Measurements from ENCODE around the gene EZH1. TPM values are rescaled to one million over a fixed set of nuclear protein-coding genes. Genes with fewer than 3 reads are reported as not detected.

Gene EZH1
- total RNA-seq, 4 donors from 2014 or later, result 40.6 to 68.2 (median 54.6) TPM

- peaks cover 0 to 70% (median 16%) of the 10 kb centered on the region in 4 donors for H3K27me3 ChIP-seq
- H3K27ac ChIP-seq (replicated peaks in 1 of 4), result peak overlapping the region in 3 of 4 donors; percentile 23 to 45 (median 44)
- peak overlapping the region; percentile 51 to 61 (median 58) for H3K4me3 ChIP-seq
- no peak for DNase-seq (ENCODE audit: extremely low spot score)
- H3K36me3 ChIP-seq, result peaks cover 18 to 30% (median 30%) of the 10 kb centered on the region in 4 donors
- TF ChIP-seq POLR2AphosphoS5 (IDR thresholded peaks at IDR 0.05) (no peak), CTCF (IDR thresholded peaks at IDR 0.05) (no peak), EP300 (IDR thresholded peaks at IDR 0.05) (no peak), POLR2A (IDR thresholded peaks at IDR 0.05; ENCODE audit: low read depth) (no peak)
- intact Hi-C loops (cut with DNase I), result loop anchor here (5.0 kb wide), 1 partner anchor 41 kb away; the partner anchor contains the start of gene BECN1
- WGBS, result 58% methylated on average over 4 of the region's 10 CpGs
- H3K9me3 ChIP-seq, result no peaks in the 10 kb centered on the region
- H3K4me1 ChIP-seq, result peaks cover 20 to 55% (median 51%) of the 10 kb centered on the region in 4 donors
Observed at GRCh38 chr17:42781639-42782165, 36.9 kb upstream of the EZH1 start.

GRCh38 chr17:42780851-42781638 lies 36.2 kb upstream of the EZH1 start:
- no peak for DNase-seq (ENCODE audit: extremely low spot score)
- peak overlapping the region; percentile 51 to 61 (median 58) for H3K4me3 ChIP-seq
- peaks cover 0 to 63% (median 16%) of the 10 kb centered on the region in 4 donors for H3K27me3 ChIP-seq

GRCh38 chr17:42779936-42780850 lies 35.4 kb upstream of the EZH1 start, which contains the start of gene WNK4:
TSS of gene WNK4 (plus strand) at chr17:42780610. CDS start at chr17:42780699, 89 bp downstream.
- peaks cover 0 to 54% (median 12%) of the 10 kb centered on the region in 4 donors for H3K27me3 ChIP-seq
- no peak for DNase-seq (ENCODE audit: extremely low spot score)
- no peaks in the 10 kb centered on the region for H3K9me3 ChIP-seq
- H3K36me3 ChIP-seq, result peaks cover 26 to 45% (median 45%) of the 10 kb centered on the region in 4 donors
- H3K4me1 ChIP-seq, result peaks cover 20 to 53% (median 49%) of the 10 kb centered on the region in 4 donors
- peak within 1 kb of the TSS; percentile 57 to 70 (median 62) for H3K27ac ChIP-seq (replicated peaks in 1 of 4)
- WGBS, result 14% methylated on average over 17 of the region's 65 CpGs
- peak within 1 kb of the TSS; percentile 51 to 61 (median 58) for H3K4me3 ChIP-seq
- TF ChIP-seq CTCF (IDR thresholded peaks at IDR 0.05) (no peak), POLR2AphosphoS5 (IDR thresholded peaks at IDR 0.05) (peak in 1 of 2 donors; percentile 48), EP300 (IDR thresholded peaks at IDR 0.05) (no peak), POLR2A (IDR thresholded peaks at IDR 0.05; ENCODE audit: low read depth) (no peak)
- intact Hi-C loops (cut with DNase I), result loop anchor here (5.0 kb wide), 1 partner anchor 42 kb away; the partner anchor contains the start of gene BECN1

More at GRCh38 chr17:42780851-42781638, 36.2 kb upstream of the EZH1 start:
- intact Hi-C loops (cut with DNase I), result loop anchor here (5.0 kb wide), 1 partner anchor 41 kb away; the partner anchor contains the start of gene BECN1
- Histone ChIP-seq H3K9me3 (no peaks in the 10 kb centered on the region), H3K36me3 (peaks cover 25 to 37% (median 36%) of the 10 kb centered on the region in 4 donors), H3K4me1 (peaks cover 20 to 55% (median 51%) of the 10 kb centered on the region in 4 donors), H3K27ac (replicated peaks in 1 of 4) (peak overlapping the region; percentile 57 to 70 (median 62))
- 19% methylated on average over 7 of the region's 39 CpGs for WGBS
- TF ChIP-seq POLR2A (IDR thresholded peaks at IDR 0.05; ENCODE audit: low read depth) (no peak), EP300 (IDR thresholded peaks at IDR 0.05) (no peak), POLR2AphosphoS5 (IDR thresholded peaks at IDR 0.05) (no peak), CTCF (IDR thresholded peaks at IDR 0.05) (no peak)

GRCh38 chr17:42779304-42779935 lies 34.6 kb upstream of the EZH1 start:
- Histone ChIP-seq H3K36me3 (peaks cover 26 to 53% (median 47%) of the 10 kb centered on the region in 4 donors), H3K4me3 (no peak overlapping the region), H3K9me3 (no peaks in the 10 kb centered on the region), H3K4me1 (peaks cover 14 to 48% (median 43%) of the 10 kb centered on the region in 4 donors), H3K27ac (replicated peaks in 1 of 4) (peak overlapping the region in 3 of 4 donors; percentile 57 to 70 (median 66)), H3K27me3 (peaks cover 0 to 47% (median 10%) of the 10 kb centered on the region in 4 donors)
- DNase-seq (ENCODE audit: extremely low spot score), result no peak
- WGBS, result 83% methylated on average over 3 of the region's 3 CpGs
- TF ChIP-seq POLR2AphosphoS5 (IDR thresholded peaks at IDR 0.05) (no peak), CTCF (IDR thresholded peaks at IDR 0.05) (no peak), EP300 (IDR thresholded peaks at IDR 0.05) (no peak), POLR2A (IDR thresholded peaks at IDR 0.05; ENCODE audit: low read depth) (no peak)
- intact Hi-C loops (cut with DNase I), result no loop called here

Measured in esophagus muscularis mucosa (tissue), 4 donors.